Lower leg skin (tissue), 4 donors: ENCODE measurements around the gene KDM7A. TPM values are rescaled to one million over a fixed set of nuclear protein-coding genes. Genes with fewer than 3 reads are reported as not detected.
A peak's percentile ranks its signal among the peaks of the same experiment; 100 is the strongest.

ENCODE experiments used
- DNase-seq, 2 donors: peaks; one replicate each; pipeline ENCODE4 v3.0.0-alpha.2; 2019; ENCODE audit warnings: low spot score in 2 of 2
- H3K4me3 ChIP-seq: fragments of 200-600 bp; sonication (generic); 2 replicates; pipeline ENCODE4 v1.5.1; 2017; ENCODE audit warnings: mild to moderate bottlenecking, low read depth; ENCODE audit not compliant: poor library complexity, severe bottlenecking
- CTCF ChIP-seq, 3 donors: fragments of 450-650 bp; IDR thresholded peaks; one replicate each; pipeline ENCODE4 v1.5.1; 2016; ENCODE audit warnings: antibody characterized with exemption in 3 of 3, mild to moderate bottlenecking in 3 of 3, moderate library complexity in 2 of 3
- POLR2A ChIP-seq, 2 donors: fragments of 450-650 bp; IDR thresholded peaks; one replicate each; pipeline ENCODE4 v1.6.1; 2016 to 2017; ENCODE audit warnings: antibody characterized with exemption in 2 of 2, mild to moderate bottlenecking in 1 of 2, moderate library complexity in 1 of 2
- WGBS, 2 donors: methylation state at CpG; one replicate each; pipeline ENCODE4 v1.1.5; 2018; 5-methylcytosine and 5-hydroxymethylcytosine counted together
- intact Hi-C: fragments of 100-400 bp; cut with DNase I; formaldehyde crosslinking; loops from one replicate; pipeline ENCODE4 v1.15.0; 2023; ENCODE audit warnings: low total_unique reads
- total RNA-seq, 4 donors: library from RNA; depleted of rRNA; stranded (reverse); fragments of >200 nt; gene quantifications; one replicate each; pipeline ENCODE4 v1.1.0, GENCODE V29; 2016

KDM7A gene
- total RNA-seq, 4 donors from 2014 or later, result 36.2 to 54.0 (median 46.7) TPM

- 85% methylated on average over 3 of the region's 3 CpGs for WGBS, 2 donors
- intact Hi-C loops, result no loop called here
- H3K4me3 ChIP-seq, result no peak overlapping the region
- DNase-seq, result peak in 1 of 2 donors; percentile 56
- no peak for TF ChIP-seq POLR2A (IDR thresholded peaks at IDR 0.05)
- TF ChIP-seq CTCF (IDR thresholded peaks at IDR 0.05), result no peak
Measured at GRCh38 chr7:140213684-140214074, 36.9 kb upstream of the KDM7A start.

GRCh38 chr7:140212100-140212881 lies 35.5 kb upstream of the KDM7A start:
- no peak overlapping the region for H3K4me3 ChIP-seq
- TF ChIP-seq POLR2A (IDR thresholded peaks at IDR 0.05), result no peak
- TF ChIP-seq CTCF (IDR thresholded peaks at IDR 0.05), result no peak
- 57 to 58% methylated on average over 10 of the region's 10 CpGs for WGBS, 2 donors
- intact Hi-C loops, result no loop called here
- DNase-seq, result peak in 1 of 2 donors; percentile 68

- no peak overlapping the region for H3K4me3 ChIP-seq
- DNase-seq, result peak in 1 of 2 donors; percentile 29
- WGBS, 2 donors, result 91 to 94% methylated on average over 4 of the region's 4 CpGs
- intact Hi-C loops, result no loop called here
- no peak for TF ChIP-seq CTCF (IDR thresholded peaks at IDR 0.05)
Measured at GRCh38 chr7:140211698-140212097, 34.9 kb upstream of the KDM7A start.

- WGBS, 2 donors, result 86 to 90% methylated on average over 17 of the region's 17 CpGs
- TF ChIP-seq CTCF (IDR thresholded peaks at IDR 0.05) (no peak), POLR2A (IDR thresholded peaks at IDR 0.05) (no peak)
- intact Hi-C loops, result no loop called here
- DNase-seq, result no peak
- H3K4me3 ChIP-seq, result no peak overlapping the region
Measured at GRCh38 chr7:140209866-140210609, 33.3 kb upstream of the KDM7A start.

GRCh38 chr7:140206616-140207389 lies 30.0 kb upstream of the KDM7A start:
- no peak overlapping the region for H3K4me3 ChIP-seq
- intact Hi-C loops, result no loop called here
- 77 to 86% methylated on average over 4 of the region's 4 CpGs for WGBS, 2 donors
- TF ChIP-seq CTCF (IDR thresholded peaks at IDR 0.05) (no peak), POLR2A (IDR thresholded peaks at IDR 0.05) (no peak)
- no peak for DNase-seq
